Peyer's patch (tissue), 4 donors: Measurements from ENCODE around the gene LIFR.

Experiments used
- POLR2A ChIP-seq, 2 donors: fragments of 450-650 bp; IDR thresholded peaks; one replicate each; pipeline ENCODE4 v1.5.1; 2017; ENCODE audit warnings: antibody characterized with exemption in 2 of 2, mild to moderate bottlenecking in 2 of 2, moderate library complexity in 2 of 2
- TF ChIP-seq, protein P1 (sequence below), 6 experiments: fragments of 450-650 bp in 4 of 6; fragments of 200-600 bp in 2 of 6; sonication (generic) in 1 of 6; IDR thresholded peaks; one replicate each; pipeline ENCODE4 v1.5.1; 2017 to 2019; ENCODE audit warnings: antibody characterized with exemption in 6 of 6, mild to moderate bottlenecking in 3 of 6, moderate library complexity in 1 of 6

DNA sequence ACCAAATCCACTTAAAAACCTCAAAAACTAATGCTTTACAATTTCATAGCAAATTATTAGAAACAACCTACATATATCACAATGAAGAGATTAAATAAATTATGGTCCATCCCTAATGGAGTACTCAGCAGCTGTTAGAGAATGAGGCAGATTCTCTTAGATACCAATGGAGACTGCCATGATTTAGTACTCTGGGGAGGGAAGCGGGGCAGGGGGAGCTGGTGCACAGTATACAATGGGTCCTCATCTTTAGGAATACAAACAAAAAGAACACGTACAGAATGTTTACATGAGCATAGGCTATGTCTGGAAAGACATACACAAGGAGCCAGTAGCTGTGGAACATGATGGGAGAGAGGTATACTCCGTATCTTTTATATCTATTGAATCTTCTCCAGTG, 2.0 kb downstream of the LIFR start:
- TF ChIP-seq, protein P1, sequence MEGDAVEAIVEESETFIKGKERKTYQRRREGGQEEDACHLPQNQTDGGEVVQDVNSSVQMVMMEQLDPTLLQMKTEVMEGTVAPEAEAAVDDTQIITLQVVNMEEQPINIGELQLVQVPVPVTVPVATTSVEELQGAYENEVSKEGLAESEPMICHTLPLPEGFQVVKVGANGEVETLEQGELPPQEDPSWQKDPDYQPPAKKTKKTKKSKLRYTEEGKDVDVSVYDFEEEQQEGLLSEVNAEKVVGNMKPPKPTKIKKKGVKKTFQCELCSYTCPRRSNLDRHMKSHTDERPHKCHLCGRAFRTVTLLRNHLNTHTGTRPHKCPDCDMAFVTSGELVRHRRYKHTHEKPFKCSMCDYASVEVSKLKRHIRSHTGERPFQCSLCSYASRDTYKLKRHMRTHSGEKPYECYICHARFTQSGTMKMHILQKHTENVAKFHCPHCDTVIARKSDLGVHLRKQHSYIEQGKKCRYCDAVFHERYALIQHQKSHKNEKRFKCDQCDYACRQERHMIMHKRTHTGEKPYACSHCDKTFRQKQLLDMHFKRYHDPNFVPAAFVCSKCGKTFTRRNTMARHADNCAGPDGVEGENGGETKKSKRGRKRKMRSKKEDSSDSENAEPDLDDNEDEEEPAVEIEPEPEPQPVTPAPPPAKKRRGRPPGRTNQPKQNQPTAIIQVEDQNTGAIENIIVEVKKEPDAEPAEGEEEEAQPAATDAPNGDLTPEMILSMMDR (IDR thresholded peaks at IDR 0.05) = no peak
- TF ChIP-seq POLR2A (IDR thresholded peaks at IDR 0.05) = no peak
